ENCODE measurements around the gene ANKRD42. TPM values are rescaled to one million over a fixed set of nuclear protein-coding genes. Genes with fewer than 3 reads are reported as not detected.

Gene ANKRD42
- polyA plus RNA-seq (2012; rRNA removed): 13.3 and 14.6 TPM in 2 replicates
- polyA plus RNA-seq (2012; cell fraction: cytosol; rRNA removed): 14.4 and 16.5 TPM in 2 replicates
- 10.0 and 14.9 TPM in 2 replicates for polyA plus RNA-seq (2012; cell fraction: nucleus; rRNA removed)

GRCh38 chr11:83193315-83194280 is at the start of gene ANKRD42:
Gene ANKRD42, plus strand, starts transcription at chr11:83193712. Its CDS starts 959 bp downstream, at chr11:83194671.
- ChIA-PET POLR2A (interaction anchor here (0.6 kb wide), 1 partner anchor 141 kb away, joined by 3 read pairs; no protein-coding TSS in a partner anchor), CTCF (interaction anchor here (0.6 to 1.6 kb wide), 4 partner anchors 13 to 266 kb away, joined by 3 to 7 read pairs (median 3); no protein-coding TSS in a partner anchor)
- Histone ChIP-seq H3K4me2 (peak within 1 kb of the TSS; percentile 92), H3K9ac (peak within 1 kb of the TSS; percentile 98), H3K4me3 (ENCODE audit: low read depth in 2 of 2, low read length in 1 of 2) (peak within 1 kb of the TSS; percentile 96 to 99), H3F3A (replicated peaks; ENCODE audit: insufficient read depth) (peaks cover 29% of the 10 kb centered on the region), H3K27me3 (ENCODE audit: insufficient read depth) (no peaks in the 10 kb centered on the region), H3K9me2 (0 out of 2 replicates have a peak, but pooled peaks cover 2% of the 10 kb centered on the region), H4K20me1 (ENCODE audit: insufficient read depth) (no peaks in the 10 kb centered on the region), H3K36me3 (replicated peaks in 1 of 2; ENCODE audit: control insufficient read depth in 1 of 2, insufficient read depth in 2 of 2, low read length in 1 of 2) (peaks cover 30 to 34% of the 10 kb centered on the region in 2 experiments), H3K27ac (ENCODE audit: low read depth in 2 of 2, low read length in 1 of 2) (peak within 1 kb of the TSS; percentile 84 to 89), H2AFZ (ENCODE audit: low read depth) (peak within 1 kb of the TSS; percentile 91), H3K79me2 (ENCODE audit: insufficient read depth) (peaks cover 58% of the 10 kb centered on the region), H3K4me1 (ENCODE audit: control insufficient read depth in 1 of 2, insufficient read depth in 2 of 2, low read depth in 1 of 2, low read length in 1 of 2) (peaks cover 16 to 18% of the 10 kb centered on the region in 2 experiments; a peak in 3 of 4 replicates), H3K9me3 (no peaks in the 10 kb centered on the region)
- WGBS (ENCODE audit: low lambda C conversion rate): under 1% methylated on average over 67 of the region's 67 CpGs
- peak; percentile 86 for DNase-seq
- peak; percentile 59; the same call in 1 of the 2 replicates for TF ChIP-seq YY1 (IDR thresholded peaks at IDR 0.05; ENCODE audit: low read depth)
- TF ChIP-seq CHD2 (IDR thresholded peaks at IDR 0.05; ENCODE audit: low read length, partially characterized antibody): peak; percentile 28
- TF ChIP-seq NRF1 (IDR thresholded peaks at IDR 0.05; ENCODE audit: low read depth, low read length): no peak
- no peak for TF ChIP-seq CTCF (IDR thresholded peaks at IDR 0.05)
- TF ChIP-seq POLR2AphosphoS5 (IDR thresholded peaks at IDR 0.05; ENCODE audit: low read depth, low read length): peak; percentile 93
- TF ChIP-seq SIN3A (IDR thresholded peaks at IDR 0.05; ENCODE audit: borderline replicate concordance, low read depth, low read length): peak; percentile 89; the same call in 1 of the 2 replicates
- no peak for TF ChIP-seq TCF12 (IDR thresholded peaks at IDR 0.05)
- no peak for TF ChIP-seq SMC3 (IDR thresholded peaks at IDR 0.05; ENCODE audit: low read depth, low read length)
- no peak for TF ChIP-seq MEF2A (IDR thresholded peaks at IDR 0.05; ENCODE audit: borderline replicate concordance, low read depth)
- TF ChIP-seq GABPA (IDR thresholded peaks at IDR 0.05; ENCODE audit: low read depth): peak; percentile 98
- TF ChIP-seq NFIC (IDR thresholded peaks at IDR 0.05; ENCODE audit: borderline replicate concordance): no peak
- TF ChIP-seq, protein P1, sequence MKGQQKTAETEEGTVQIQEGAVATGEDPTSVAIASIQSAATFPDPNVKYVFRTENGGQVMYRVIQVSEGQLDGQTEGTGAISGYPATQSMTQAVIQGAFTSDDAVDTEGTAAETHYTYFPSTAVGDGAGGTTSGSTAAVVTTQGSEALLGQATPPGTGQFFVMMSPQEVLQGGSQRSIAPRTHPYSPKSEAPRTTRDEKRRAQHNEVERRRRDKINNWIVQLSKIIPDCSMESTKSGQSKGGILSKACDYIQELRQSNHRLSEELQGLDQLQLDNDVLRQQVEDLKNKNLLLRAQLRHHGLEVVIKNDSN (IDR thresholded peaks at IDR 0.05; ENCODE audit: borderline replicate concordance, low read depth): peak; percentile 17; the same call in 1 of the 2 replicates
- TF ChIP-seq MXI1 (IDR thresholded peaks at IDR 0.05; ENCODE audit: low read depth, low read length): peak; percentile 97
- TF ChIP-seq JUND (IDR thresholded peaks at IDR 0.05): no peak
- no peak for TF ChIP-seq USF2 (IDR thresholded peaks at IDR 0.05; ENCODE audit: borderline replicate concordance, low read depth, low read length)
- TF ChIP-seq, protein P2, sequence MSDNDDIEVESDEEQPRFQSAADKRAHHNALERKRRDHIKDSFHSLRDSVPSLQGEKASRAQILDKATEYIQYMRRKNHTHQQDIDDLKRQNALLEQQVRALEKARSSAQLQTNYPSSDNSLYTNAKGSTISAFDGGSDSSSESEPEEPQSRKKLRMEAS (IDR thresholded peaks at IDR 0.05; ENCODE audit: low read depth): peak; percentile 81
- TF ChIP-seq ELF1 (IDR thresholded peaks at IDR 0.05): peak; percentile 95
- peak; percentile 79 for TF ChIP-seq TAF1 (IDR thresholded peaks at IDR 0.05; ENCODE audit: borderline replicate concordance, low read depth, low read length)
- TF ChIP-seq RXRA (IDR thresholded peaks at IDR 0.05; ENCODE audit: borderline replicate concordance, low read depth): no peak
- TF ChIP-seq REST (IDR thresholded peaks at IDR 0.05; ENCODE audit: low read depth, low read length): peak; percentile 64
- no peak for TF ChIP-seq IRF3 (IDR thresholded peaks at IDR 0.05; ENCODE audit: low read depth, low read length)
- TF ChIP-seq, protein P3, sequence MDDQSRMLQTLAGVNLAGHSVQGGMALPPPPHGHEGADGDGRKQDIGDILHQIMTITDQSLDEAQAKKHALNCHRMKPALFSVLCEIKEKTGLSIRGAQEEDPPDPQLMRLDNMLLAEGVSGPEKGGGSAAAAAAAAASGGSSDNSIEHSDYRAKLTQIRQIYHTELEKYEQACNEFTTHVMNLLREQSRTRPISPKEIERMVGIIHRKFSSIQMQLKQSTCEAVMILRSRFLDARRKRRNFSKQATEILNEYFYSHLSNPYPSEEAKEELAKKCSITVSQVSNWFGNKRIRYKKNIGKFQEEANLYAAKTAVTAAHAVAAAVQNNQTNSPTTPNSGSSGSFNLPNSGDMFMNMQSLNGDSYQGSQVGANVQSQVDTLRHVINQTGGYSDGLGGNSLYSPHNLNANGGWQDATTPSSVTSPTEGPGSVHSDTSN (IDR thresholded peaks at IDR 0.05): no peak
